GM19043 (cell line): ENCODE measurements around the gene EPX.

Experiments used
- ATAC-seq: cut with Tn5 transposase; IDR thresholded peaks from one replicate; pipeline ENCODE4 v1.9.1; 2021; ENCODE audit warnings: low read depth; ENCODE audit not compliant: unreplicated experiment

Gene EPX

DNA sequence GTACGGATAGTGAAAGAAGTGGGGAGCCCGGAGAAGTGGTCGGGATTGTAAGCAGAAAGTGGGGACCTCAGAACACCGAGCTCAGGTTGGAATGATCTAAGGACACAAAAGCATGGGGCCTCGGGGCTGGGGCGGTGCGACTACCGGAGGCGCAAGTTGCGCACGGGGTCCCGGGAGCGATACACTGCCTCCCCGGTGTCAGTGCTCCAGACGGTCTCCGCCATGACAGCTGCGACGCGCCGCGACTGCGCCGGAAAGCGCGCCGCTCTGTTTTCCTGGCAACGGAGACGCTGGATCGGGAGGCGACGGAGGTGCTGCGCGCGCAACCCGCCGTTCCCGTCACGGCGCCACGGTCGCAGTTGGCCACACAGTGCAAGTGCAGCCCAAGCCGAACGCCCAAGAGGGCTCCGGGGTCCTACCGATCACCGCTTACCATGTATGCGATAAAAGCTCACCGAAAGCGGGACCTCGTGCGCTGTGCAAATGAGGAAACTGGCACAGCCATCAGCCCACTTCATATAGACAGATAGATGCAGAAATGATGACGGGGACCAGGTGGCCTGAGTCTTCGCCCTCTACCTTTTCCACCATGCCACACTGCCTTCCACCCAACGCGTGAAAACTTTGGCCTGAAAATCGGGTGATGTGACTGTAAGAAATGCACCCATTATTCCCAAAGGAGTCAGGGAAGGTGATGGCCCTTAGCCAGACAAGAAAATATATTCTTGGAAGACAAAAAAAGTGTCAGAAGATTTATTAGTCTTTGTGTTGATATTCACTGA, 26.7 kb downstream of the EPX start, which contains the start of gene MKS1:
MKS1 (minus strand) TSS at position 249 of the 782 bp plus-strand sequence; CDS start at position 224, 25 bp downstream.
- ATAC-seq = peak; percentile 87

DNA sequence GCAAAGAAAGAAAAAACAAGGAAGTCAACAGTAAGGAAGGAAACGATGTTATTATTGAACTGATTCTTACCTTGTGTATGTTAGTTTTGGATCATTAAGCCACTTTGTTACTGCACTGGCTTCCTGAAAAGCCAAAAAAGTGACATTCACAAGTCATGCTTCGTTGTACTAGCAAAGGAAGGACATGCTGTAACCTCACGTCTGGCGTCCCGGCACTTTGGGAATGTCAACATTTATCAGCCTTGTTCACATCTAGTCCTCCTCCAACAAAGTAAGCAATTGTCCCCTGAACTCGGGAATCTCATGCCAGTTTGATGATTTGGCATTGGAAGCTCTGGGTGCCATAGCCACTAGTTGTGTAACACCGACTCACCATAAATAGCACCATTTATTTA, 27.3 kb downstream of the EPX start:
- ATAC-seq = no peak

DNA sequence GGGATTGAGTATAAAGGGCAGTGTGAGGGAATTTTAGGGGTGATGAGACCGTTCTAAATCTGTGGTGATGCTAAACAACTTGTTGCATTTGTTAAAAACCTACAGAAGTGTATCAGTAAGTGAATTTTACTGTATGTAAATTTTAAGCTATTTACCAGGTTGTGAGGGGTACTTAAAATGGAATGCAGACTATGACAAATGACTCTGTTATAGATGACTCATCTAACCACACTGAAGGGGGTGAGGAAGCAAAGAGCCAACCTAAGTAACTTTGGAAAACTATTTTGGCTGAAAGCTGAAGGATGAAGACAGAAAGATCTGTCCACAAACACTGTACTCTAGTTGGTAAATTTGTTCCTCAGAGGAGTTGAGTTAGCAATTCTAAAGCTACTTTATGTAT, 31.8 kb downstream of the EPX start:
- ATAC-seq = no peak

DNA sequence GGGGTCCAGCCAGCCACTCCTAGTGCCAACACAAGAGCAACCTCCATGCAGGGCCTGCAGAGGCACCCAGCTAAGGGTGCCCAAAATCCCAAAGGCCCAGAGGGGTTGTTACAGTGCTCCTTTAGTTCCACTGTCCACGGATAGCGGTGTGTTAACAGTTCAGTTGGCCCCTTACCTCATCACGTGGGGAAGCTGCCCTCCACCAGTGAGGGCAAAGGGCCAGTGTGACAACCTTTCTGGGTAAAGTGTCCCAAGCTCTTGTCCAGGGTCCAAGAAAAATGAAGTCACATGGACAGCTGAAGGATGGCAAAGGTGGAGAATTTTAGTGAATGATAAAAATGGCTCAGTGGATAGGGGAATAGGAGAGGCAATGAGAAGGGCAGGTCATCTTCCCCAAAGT, 35.2 kb downstream of the EPX start:
- ATAC-seq = no peak

DNA sequence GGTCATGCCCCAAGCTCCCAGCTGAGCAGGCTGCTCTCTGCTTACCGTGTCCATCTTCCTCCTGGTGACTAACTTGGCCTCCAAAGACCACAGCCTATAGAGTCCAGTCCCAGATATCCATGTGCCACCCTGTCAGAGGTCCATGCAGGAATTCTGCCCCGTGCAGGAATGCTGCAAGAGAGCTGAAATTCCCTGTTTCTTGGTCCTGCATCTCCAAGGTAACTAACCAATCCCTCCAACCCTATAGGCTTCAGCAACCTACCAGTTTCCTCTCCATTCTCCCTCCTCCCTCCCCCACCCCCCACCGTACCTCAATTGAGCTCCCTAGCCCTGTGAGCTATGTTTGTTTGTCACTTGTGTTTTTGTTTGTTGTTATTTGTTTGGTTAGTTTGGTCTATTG, 36.2 kb downstream of the EPX start:
- no peak for ATAC-seq

DNA sequence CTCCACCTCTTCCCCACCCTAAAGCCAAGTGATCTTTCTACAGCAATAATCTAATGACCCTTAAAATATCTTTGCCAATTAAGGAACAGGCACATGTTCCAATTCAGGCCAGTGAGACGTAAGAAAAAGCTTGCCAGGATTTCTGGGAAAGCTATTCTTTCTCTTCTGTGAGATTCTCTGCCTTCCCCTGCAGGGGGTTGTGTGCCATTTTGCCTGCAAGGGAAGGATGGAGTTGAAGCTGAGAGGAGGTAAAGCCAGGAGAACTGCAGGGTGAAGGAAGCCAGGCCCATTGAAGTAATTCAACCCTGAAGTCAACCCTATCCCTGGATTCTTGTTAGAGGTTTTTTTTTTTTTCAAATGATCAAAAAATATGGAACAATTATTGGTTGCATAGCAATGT, 36.9 kb downstream of the EPX start:
- ATAC-seq = no peak

DNA sequence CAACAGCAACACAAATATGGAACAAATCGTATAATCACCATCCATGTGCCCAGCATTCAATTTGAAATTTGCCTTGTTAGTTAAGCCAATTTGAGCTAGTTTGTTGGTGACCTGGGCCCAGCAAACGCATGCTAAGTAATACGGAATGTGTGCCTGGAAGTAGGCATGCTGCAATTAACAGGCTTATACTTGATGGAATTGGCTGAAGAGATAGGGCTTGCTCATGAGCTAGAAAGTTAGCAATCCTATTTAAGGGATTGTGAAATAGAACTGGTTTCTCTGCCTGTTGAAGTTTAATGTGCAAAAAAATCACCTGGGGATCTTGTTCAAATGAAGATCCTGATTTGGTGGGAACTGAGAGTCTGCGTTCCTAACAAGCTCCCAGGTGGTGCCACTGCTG, 37.4 kb downstream of the EPX start:
- ATAC-seq = no peak

DNA sequence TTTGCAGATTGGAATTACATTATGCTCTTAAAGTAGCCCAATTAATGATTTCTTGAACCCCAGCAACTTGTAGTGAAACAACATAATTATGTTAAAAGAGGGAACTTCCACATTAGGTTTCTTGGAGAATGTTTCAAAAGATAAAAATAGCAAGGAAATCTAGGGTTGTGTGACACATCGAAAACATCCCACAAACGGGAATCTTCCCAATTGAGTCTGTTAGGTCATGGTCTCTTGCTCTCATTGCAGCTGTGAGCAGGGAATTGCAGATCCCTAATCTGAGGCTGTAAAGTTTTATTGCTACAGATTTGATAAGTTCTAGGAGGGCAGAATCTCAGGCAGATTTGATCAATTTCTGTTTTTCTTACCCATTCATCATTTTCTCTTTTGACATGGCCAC, 39.1 kb downstream of the EPX start:
- no peak for ATAC-seq

DNA sequence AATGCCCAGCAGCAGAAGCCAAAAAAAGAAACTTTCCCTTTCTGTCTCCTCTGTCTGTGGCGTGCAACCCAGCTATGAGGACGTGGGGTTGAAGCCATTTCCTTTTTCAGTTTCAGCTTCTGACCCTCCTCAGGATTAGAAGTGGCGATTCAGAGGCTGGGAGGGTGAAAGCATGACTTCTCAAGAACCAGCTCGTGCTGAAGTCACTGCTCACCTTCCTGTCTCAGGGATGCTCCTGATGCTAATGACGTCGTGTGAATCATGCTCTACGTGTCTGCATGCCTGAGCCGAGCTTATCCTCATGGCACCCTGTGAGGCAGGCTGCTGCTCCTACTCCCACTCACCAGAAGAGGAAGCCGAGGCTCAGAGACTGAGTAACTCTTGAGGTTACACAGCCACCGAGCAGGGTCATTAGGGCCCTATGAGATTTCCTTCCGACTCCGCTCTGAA, 40.2 kb downstream of the EPX start:
- ATAC-seq = peak; percentile 72

DNA sequence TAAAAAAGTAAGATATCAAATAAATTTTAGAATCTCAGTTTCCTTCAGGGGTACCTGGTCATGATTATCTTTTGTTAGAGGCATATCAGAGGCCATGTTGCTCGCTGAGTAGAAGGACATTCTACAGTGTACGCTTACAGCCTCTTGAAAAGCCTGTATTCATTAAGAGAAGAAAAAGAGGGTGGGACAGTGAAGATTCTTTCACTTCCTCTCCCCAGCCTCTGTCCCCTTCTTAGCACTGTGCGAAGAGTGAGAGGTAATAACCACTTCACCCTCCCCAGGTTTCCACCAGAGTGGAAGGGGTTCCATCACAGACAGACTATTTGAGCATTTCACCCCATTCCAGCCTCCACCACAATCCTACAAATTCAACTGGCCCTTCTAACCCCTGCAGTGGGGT, 41.0 kb downstream of the EPX start:
- ATAC-seq = peak; percentile 61

DNA sequence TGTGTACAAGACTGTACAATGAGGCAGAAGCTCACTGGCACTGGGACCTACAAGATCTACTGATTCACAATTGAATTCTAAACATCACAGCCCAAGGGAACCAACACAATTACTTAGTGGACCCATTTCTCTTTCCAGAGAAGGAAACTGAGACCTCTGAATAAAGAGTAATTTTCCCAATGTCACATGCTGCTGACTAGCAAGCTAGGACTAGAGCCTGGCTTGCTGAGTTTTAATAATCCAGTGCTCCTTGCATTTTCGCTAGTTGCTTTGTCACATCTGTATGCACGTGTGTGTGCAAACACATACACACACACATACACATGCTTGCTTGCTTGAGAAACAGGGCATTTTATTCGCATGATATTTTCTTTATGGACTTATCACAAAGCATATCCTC, 42.0 kb downstream of the EPX start:
- no peak for ATAC-seq

DNA sequence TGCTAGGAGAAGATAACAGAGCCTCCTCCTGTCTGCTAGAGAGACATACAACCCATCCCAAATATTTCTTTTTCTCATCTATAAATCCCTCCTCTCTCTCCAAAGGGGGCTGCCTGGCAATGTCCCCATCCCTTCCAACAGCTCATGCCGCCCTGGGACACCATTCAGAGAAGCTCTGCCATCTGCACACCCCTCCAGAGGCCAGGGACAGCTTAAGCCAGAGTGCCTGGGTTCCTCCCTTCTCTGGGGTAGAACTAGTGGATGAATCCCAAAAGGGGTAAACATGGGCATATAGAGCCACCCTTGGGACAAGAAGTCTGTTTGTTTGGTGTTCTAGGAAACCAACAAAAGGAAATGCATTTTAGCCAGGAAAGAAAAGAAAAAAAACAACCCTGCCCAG, 43.3 kb downstream of the EPX start:
- no peak for ATAC-seq

DNA sequence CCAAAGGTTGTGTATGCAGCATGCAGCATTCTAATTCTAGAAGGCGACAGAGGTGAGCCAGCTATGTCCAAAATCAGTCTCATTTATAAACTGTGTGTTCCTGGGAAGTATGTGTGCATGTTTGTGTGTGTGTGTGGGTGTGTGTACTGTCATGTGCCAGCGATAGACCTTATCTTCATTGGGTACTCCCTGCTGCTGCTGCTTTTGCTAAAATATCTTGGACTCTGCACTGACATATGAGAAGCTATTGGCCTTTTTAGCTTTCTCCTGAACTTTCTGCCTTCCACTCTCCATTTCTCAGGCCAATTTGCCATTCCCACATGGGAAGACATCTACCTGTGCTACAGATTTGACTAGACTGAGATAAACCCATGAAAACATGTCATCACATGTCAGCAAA, 43.9 kb downstream of the EPX start:
- no peak for ATAC-seq

DNA sequence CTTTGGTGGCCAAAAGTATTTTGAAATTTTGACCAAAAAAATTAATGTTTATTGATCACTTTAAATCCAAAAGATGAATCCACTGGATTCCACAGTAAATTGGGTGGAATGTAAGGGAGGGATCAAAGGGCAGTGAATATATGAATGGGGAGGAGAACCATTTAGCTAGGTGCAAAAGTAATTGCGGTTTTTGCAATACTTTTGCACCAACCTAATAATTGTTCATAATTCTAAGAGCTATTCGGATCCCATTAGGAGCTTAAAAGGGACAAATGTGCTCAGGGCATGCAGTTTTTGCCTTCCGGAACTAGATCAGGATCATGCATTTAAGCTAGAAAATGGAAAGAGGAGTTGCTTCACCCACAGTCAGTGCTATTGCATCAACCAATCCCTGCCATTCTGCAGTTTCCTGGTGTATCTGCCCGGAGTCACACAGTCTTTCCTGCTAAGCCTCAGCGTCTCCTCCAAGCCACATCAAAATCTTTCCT, 45.7 kb downstream of the EPX start, which contains the start of gene LPO:
LPO (plus strand) TSS at position 438 of the 488 bp plus-strand sequence. CDS start 4,396 bp downstream, outside the sequence.
- no peak for ATAC-seq

DNA sequence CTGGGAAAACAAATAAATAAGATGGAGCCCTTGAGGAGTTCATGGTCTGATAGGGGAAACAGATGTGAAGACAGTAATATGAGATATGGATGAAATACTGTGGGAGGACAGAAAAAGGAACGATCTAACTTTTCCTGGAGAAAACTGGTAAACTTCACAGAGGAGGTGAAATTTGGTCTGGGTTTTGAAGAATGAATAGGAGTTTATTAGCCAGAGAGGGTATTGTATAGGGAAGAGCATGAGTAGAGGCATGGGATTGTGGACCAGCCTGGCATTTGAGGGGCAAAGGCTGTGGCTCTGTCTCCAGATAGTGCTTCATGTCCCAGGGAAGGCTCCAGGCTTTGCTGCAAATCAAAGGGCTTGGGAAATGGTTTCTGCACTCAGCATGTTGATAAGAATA, 47.5 kb downstream of the EPX start:
- no peak for ATAC-seq

DNA sequence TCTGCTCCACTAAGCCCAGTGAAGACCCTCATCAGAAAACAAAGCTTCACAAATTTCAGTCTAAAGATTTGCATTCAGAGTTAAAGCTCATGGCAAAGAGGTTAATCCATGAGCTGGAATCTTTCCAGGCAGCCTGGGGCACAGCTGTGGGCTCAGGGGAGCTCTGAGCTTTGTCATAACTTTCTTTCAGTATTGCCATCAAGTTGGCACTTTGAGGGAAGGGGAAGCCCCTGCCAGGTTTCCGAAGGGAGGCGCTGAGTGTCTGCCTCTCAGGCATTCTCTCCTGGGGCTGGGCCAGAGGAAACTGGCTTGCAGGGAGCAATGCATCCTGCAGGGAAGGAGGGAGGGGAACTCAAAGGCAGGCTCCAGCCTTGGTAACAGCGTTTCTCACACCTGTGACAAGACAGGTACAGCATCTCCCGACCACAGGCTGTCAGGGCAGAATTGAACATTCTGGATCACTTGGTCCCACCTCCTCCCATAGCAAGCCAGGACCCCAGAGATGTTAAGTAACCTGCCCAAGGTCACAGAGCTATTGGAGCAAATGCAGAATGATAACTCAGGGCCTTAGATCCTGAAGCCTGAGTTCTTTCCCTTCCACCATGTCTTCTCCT, 49.8 kb downstream of the EPX start:
- no peak for ATAC-seq

DNA sequence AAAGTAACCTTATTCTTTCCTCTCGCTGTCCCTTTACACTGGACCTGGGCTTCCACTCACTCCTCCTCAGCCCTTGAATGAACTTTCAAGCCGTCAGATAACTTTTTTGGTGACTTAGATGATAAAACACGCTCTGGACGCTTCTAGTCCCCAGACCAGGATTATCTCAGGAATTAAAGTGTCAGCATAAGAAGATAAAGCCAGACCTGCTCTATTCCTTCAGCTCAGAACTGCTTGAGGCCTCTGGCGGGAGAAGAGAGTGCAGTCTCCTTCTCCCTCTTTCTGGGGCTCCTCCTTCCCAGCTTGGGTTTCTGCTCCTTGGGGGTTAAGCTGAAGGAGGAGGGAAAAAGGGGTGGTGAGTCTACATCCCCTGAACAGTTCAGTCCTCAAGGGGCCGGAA, 52.4 kb downstream of the EPX start:
- no peak for ATAC-seq

DNA sequence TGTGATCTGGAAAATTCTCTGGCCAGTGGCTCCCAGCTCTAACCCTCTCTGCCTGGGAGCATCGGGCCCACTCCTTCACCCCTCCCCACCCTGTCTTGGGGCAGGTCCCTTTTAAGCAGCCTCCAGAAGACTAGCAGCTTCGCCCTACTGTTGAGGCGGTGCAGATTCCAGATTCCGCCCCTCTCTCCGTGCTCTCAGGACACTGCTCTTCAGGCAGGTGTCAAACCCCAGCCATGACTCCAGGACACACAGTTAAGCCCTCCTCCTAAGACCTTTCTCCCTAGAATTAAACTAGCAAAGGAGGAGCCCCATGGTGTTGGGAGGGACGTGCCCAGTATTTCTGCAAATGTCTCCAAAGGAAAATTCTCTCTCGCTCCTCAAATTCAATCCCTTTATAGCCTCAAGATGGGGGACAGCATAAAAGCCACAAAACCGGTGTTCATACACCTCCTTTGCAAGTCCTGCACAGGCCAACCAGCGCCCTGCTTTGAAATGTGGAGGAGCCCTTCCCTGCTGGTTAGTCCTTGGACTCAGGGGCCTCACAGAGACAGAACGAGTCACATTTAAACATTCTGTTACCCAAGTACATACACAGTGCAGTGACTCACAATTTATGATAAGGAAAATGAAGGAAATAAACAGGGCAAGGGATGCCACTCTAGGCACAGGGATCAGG, 53.0 kb downstream of the EPX start:
- ATAC-seq = no peak

DNA sequence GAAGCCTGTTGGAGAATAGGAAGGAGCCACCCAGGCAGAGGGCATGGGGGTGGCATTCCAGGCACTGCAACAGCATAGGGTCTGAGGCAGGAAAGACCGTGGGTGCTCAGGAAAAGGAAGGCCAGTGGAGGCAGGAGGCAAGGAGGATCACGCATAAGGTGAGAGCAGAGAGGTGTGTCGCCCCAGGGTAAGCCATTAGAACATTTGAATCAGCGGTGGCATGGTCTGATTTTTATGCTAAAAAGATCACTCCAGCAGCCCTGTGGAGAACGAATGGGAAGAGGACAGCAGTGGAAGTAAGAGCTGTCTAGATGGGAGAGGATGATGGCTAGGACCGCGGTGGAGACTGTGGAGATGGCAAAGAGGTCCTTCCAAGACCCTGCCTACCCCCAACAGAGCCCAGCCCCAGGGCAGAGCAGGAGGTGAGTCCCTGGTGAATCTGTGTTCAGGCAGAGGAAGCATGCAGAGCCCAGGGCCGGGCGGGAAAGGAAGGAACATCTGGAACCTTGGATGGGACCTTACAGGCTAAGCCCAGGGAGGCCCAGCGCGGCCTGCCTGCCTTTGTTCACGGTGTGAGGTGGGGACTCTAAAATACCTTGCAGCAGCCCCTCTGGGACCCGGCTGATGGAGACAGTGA, 53.7 kb downstream of the EPX start:
- no peak for ATAC-seq

DNA sequence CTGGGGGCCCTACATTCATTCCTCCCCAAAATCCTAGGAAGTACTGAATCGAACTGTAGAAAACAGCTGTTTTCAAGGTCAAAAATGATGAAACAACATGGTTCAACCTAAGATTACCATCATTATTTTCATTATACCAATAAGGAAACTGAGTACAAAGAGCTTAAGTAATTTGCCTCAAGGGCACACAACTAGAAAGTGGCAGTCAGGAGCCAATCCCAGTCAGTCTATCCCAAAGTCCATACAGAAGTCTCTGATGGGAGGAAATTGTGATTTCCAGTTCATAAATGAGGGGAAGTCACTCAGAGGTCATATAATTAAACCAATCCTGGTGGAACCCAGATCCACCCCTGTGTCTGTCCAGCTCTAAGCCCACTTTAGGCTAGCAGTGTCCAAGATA, 54.3 kb downstream of the EPX start:
- no peak for ATAC-seq
